GM12873 (cell line): Measurements from ENCODE around the gene CTRB2.

Experiments used
- CTCF ChIP-seq: IDR thresholded peaks from 2 replicates; pipeline ENCODE4 v1.5.1; 2012; ENCODE audit warnings: low read depth, mild to moderate bottlenecking, moderate library complexity, low read length, control low read depth; ENCODE audit not compliant: insufficient read depth; ENCODE audit errors: missing control alignments

The CTRB2 gene

GRCh38 chr16:75198135-75198600 is 8.8 kb downstream of the CTRB2 start:
- no peak for TF ChIP-seq CTCF

- no peak for TF ChIP-seq CTCF
Observed at GRCh38 chr16:75197522-75198134, 9.3 kb downstream of the CTRB2 start.

- no peak for TF ChIP-seq CTCF
Observed at GRCh38 chr16:75196836-75197235, 10.1 kb downstream of the CTRB2 start.

- TF ChIP-seq CTCF = no peak
Observed at GRCh38 chr16:75195811-75196790, 10.9 kb downstream of the CTRB2 start.

GRCh38 chr16:75193730-75194444 is 13.1 kb downstream of the CTRB2 start:
- no peak for TF ChIP-seq CTCF

- TF ChIP-seq CTCF = no peak
Observed at GRCh38 chr16:75193265-75193650, 13.7 kb downstream of the CTRB2 start.
